ENCODE data around the gene CCK.

CCK gene

GRCh38 chr3:42300778-42301177, 34.8 kb upstream of the CCK start:
- DNase-seq (ENCODE audit: low spot score): no peak
- no peak overlapping the region for H3K27ac ChIP-seq
- ChIA-PET CTCF (no interaction called here), POLR2A (ENCODE audit: low non-redundant PET) (no interaction called here)
- TF ChIP-seq CTCF (conservative IDR thresholded peaks at IDR 0.05; ENCODE audit: low read depth): no peak

GRCh38 chr3:42300013-42300412, 34.0 kb upstream of the CCK start:
- DNase-seq (ENCODE audit: low spot score): peak; percentile 38
- POLR2A ChIA-PET (ENCODE audit: low non-redundant PET): no interaction called here

GRCh38 chr3:42298259-42298658, 32.3 kb upstream of the CCK start:
- no peak overlapping the region for H3K27ac ChIP-seq
- CTCF ChIA-PET: interaction anchor here (0.6 kb wide), 1 partner anchor 726 kb away, joined by 3 read pairs; no protein-coding TSS in a partner anchor
- TF ChIP-seq CTCF (conservative IDR thresholded peaks at IDR 0.05; ENCODE audit: low read depth): no peak
- DNase-seq (ENCODE audit: low spot score): no peak
- POLR2A ChIA-PET (ENCODE audit: low non-redundant PET): no interaction called here

More at GRCh38 chr3:42300013-42300412, 34.0 kb upstream of the CCK start:
- CTCF ChIA-PET: no interaction called here
- no peak overlapping the region for H3K27ac ChIP-seq
- TF ChIP-seq CTCF (conservative IDR thresholded peaks at IDR 0.05; ENCODE audit: low read depth): no peak

GRCh38 chr3:42292009-42292408, 26.0 kb upstream of the CCK start:
- no peak overlapping the region for H3K27ac ChIP-seq
- TF ChIP-seq CTCF (conservative IDR thresholded peaks at IDR 0.05; ENCODE audit: low read depth): no peak
- DNase-seq (ENCODE audit: low spot score): no peak
- ChIA-PET POLR2A (ENCODE audit: low non-redundant PET) (no interaction called here), CTCF (no interaction called here)

GRCh38 chr3:42290966-42291714, 25.2 kb upstream of the CCK start:
- ChIA-PET CTCF (no interaction called here), POLR2A (ENCODE audit: low non-redundant PET) (no interaction called here)
- no peak for DNase-seq (ENCODE audit: low spot score)
- no peak overlapping the region for H3K27ac ChIP-seq
- no peak for TF ChIP-seq CTCF (conservative IDR thresholded peaks at IDR 0.05; ENCODE audit: low read depth)

- ChIA-PET POLR2A (ENCODE audit: low non-redundant PET) (no interaction called here), CTCF (no interaction called here)
- H3K27ac ChIP-seq: no peak overlapping the region
- no peak for DNase-seq (ENCODE audit: low spot score)
- TF ChIP-seq CTCF (conservative IDR thresholded peaks at IDR 0.05; ENCODE audit: low read depth): no peak
Observed at GRCh38 chr3:42289026-42289425, 23.0 kb upstream of the CCK start.

Data from RWPE1 (cell line).